ENCODE measurements around the gene GNAI1. TPM values are rescaled to one million over a fixed set of nuclear protein-coding genes. Genes with fewer than 3 reads are reported as not detected.

Gene GNAI1
- total and polyA plus RNA-seq, 2 of the 13 experiments (the other 11 are each of a cell fraction or from before 2014, with no cell fraction given): 3.5 to 5.7 TPM

DNA sequence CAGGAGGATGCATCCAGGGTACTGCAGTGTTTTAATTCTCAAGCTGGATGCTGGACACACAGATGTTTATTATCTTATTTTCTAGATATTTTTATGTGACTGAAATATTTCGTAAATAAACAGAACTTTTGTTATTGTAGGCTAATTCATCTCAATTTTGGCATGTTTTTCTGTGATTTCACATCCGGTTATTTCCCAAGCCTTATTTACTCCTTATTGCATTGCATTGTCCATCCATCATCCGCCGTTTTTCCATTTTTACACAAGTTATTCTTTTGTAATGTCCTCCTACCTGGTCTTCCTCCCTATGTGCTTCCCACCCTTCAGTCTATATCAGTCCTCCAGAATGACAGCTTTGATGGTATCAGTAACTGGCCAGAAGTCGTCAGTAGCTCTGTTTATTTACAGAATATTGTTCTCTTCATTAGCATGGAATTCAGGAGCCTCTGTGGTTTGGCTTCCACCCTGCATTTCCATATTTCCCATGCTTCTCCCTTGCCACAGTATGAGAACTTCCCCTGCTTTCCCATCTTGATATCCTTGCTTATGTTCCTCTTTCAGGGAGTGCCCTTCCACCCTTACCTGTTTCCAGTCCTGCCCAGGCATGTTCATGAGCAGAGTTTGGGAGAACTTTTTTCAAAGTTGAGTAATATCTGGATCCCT is 16.1 kb downstream of the GNAI1 start:
- 76% methylated on average over 5 of the region's 5 CpGs for WGBS (ENCODE audit: low lambda C conversion rate)
- no peak overlapping the region for H3K4me2 ChIP-seq (ENCODE audit: low read depth, low read length)
- no peaks in the 10 kb centered on the region for H3K9me3 ChIP-seq (ENCODE audit: low read length)
- no peak overlapping the region for H3K4me3 ChIP-seq (replicated peaks in 1 of 3; ENCODE audit: insufficient read depth in 1 of 3, low read depth in 2 of 3, low read length in 3 of 3)
- ATAC-seq (no peak), FAIRE-seq (no peak), DNase-seq (ENCODE audit: low spot score) (no peak)
- H2AFZ ChIP-seq (ENCODE audit: low read length): no peak overlapping the region
- H3K27me3 ChIP-seq (ENCODE audit: control insufficient read depth in 1 of 2, insufficient read depth in 2 of 2, low read length in 2 of 2): no peaks in the 10 kb centered on the region
- POLR2A ChIA-PET: no interaction called here
- no peak overlapping the region for H3K9ac ChIP-seq (ENCODE audit: insufficient read depth, low read depth, low read length)
- H3K36me3 ChIP-seq (replicated peaks in 1 of 2; ENCODE audit: control insufficient read depth in 1 of 2, insufficient read depth in 2 of 2, low read length in 2 of 2): no peaks in the 10 kb centered on the region
- TF ChIP-seq ZSCAN20 (CRISPR knock-in tag; IDR thresholded peaks at IDR 0.05; ENCODE audit: borderline replicate concordance) (no peak), HOXD1 (CRISPR knock-in tag; IDR thresholded peaks at IDR 0.05) (no peak), CBFB (CRISPR knock-in tag; IDR thresholded peaks at IDR 0.05) (no peak), ARNTL (CRISPR knock-in tag; IDR thresholded peaks at IDR 0.05) (no peak), ISX (CRISPR knock-in tag; conservative IDR thresholded peaks at IDR 0.05) (no peak), BCLAF1 (IDR thresholded peaks at IDR 0.05) (no peak), JUND (CRISPR knock-in tag; IDR thresholded peaks at IDR 0.05) (no peak), DMTF1 (CRISPR knock-in tag; IDR thresholded peaks at IDR 0.05) (no peak), REPIN1 (CRISPR knock-in tag; IDR thresholded peaks at IDR 0.05; ENCODE audit: borderline replicate concordance, low read depth) (no peak), MZF1 (CRISPR knock-in tag; IDR thresholded peaks at IDR 0.05; ENCODE audit: borderline replicate concordance) (no peak), SIN3A (IDR thresholded peaks at IDR 0.05; ENCODE audit: borderline replicate concordance, low read depth, low read length) (no peak), PBX3 (CRISPR knock-in tag; IDR thresholded peaks at IDR 0.05; ENCODE audit: borderline replicate concordance) (no peak), ZNF709 (CRISPR knock-in tag; IDR thresholded peaks at IDR 0.05) (no peak), ZBTB38 (CRISPR knock-in tag; IDR thresholded peaks at IDR 0.05) (no peak)
- TF ChIP-seq, protein P1, sequence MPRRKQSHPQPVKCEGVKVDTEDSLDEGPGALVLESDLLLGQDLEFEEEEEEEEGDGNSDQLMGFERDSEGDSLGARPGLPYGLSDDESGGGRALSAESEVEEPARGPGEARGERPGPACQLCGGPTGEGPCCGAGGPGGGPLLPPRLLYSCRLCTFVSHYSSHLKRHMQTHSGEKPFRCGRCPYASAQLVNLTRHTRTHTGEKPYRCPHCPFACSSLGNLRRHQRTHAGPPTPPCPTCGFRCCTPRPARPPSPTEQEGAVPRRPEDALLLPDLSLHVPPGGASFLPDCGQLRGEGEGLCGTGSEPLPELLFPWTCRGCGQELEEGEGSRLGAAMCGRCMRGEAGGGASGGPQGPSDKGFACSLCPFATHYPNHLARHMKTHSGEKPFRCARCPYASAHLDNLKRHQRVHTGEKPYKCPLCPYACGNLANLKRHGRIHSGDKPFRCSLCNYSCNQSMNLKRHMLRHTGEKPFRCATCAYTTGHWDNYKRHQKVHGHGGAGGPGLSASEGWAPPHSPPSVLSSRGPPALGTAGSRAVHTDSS (CRISPR knock-in tag; conservative IDR thresholded peaks at IDR 0.05): no peak
- H4K20me1 ChIP-seq (ENCODE audit: insufficient read depth, low read length): no peaks in the 10 kb centered on the region
- H3K79me2 ChIP-seq (ENCODE audit: insufficient read depth, low read length): peaks cover 2% of the 10 kb centered on the region
- H3K4me1 ChIP-seq (ENCODE audit: insufficient read depth, low read length): no peaks in the 10 kb centered on the region
- H3K27ac ChIP-seq (ENCODE audit: extremely low read length, insufficient read depth, low read length): no peak overlapping the region
- BruUV-seq (replicated peaks): no TSS peak
- CTCF ChIA-PET (ENCODE audit: low intra/inter-chr PET ratio, low total read pairs): no interaction called here
- in situ Hi-C loops (cut with HindIII; ENCODE audit: extremely low pct_ligation_motif_present, low pct_unique_long_range_greater_than_20kb): no loop called here
- intact Hi-C loops (cut with micrococcal nuclease; ENCODE audit: unreplicated experiment): no loop called here
